Hepatocyte (in vitro differentiated cells): ENCODE data around the gene GRM1.

ENCODE experiments used
- CTCF ChIP-seq: fragments of 200-600 bp; sonication (generic); IDR thresholded peaks from 2 replicates; pipeline ENCODE4 v1.5.1; 2016; ENCODE audit warnings: antibody characterized with exemption, mild to moderate bottlenecking; ENCODE audit not compliant: poor library complexity
- EZH2phosphoT487 ChIP-seq: fragments of 200-600 bp; sonication (generic); IDR thresholded peaks from one replicate; pipeline ENCODE4 v1.6.1; 2018; ENCODE audit warnings: antibody characterized with exemption, mild to moderate bottlenecking, low read depth, moderate library complexity; ENCODE audit not compliant: unreplicated experiment, severe bottlenecking

DNA sequence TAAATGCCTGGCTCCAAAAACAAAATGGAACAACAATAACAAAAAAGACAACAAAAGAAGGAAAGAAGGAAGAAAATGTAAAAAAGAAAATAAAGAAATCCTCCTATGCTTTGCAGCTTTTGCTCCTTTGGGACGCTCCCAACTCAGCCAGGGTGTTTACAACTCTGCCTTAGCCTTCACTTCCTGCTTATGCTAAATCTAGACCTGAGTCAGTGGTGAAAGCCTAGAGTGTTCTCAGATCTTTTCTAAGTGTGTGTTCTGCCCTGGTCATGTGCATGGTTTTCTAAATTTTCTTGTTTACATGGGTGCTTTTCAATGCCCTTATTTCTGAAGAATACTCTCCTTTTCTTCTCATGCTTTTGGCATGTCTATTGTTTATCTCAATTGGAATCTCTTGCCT, 19.5 kb upstream of the GRM1 start:
- no peak for TF ChIP-seq CTCF
- no peak for TF ChIP-seq EZH2phosphoT487
